ENCODE results near the gene KIF1B. TPM values are rescaled to one million over a fixed set of nuclear protein-coding genes. Genes with fewer than 3 reads are reported as not detected.

Gene KIF1B
- total RNA-seq, 1 experiment from 2014 or later: 57.7 TPM

- Histone ChIP-seq H3K23ac (ENCODE audit: insufficient read length, low read depth, low read length) (no peak overlapping the region), H4K8ac (replicated peaks; ENCODE audit: insufficient read length, low read depth, low read length) (no peak overlapping the region), H3K4me2 (ENCODE audit: insufficient read depth, insufficient read length, low read length) (no peak overlapping the region), H3K23me2 (ENCODE audit: insufficient read length, low read depth, low read length, poor library complexity, severe bottlenecking) (no peaks in the 10 kb centered on the region), H3K56ac (ENCODE audit: insufficient read length, low read depth, low read length) (no peak overlapping the region), H3K14ac (ENCODE audit: insufficient read depth, low read length) (no peak overlapping the region), H2AK5ac (ENCODE audit: insufficient read length, low read length) (no peak overlapping the region), H4K5ac (ENCODE audit: insufficient read length, low read depth, low read length) (no peak overlapping the region), H2BK20ac (ENCODE audit: low read depth, low read length, poor library complexity, severe bottlenecking) (no peak overlapping the region), H4K20me1 (ENCODE audit: control insufficient read depth, insufficient read depth, insufficient read length) (no peaks in the 10 kb centered on the region), H3K9ac (ENCODE audit: extremely low read depth, insufficient read length, low read length) (no peak overlapping the region), H3K4me1 (ENCODE audit: insufficient read depth, low read length) (no peaks in the 10 kb centered on the region), H2BK120ac (ENCODE audit: low read depth, low read length, poor library complexity, severe bottlenecking) (no peak overlapping the region), H2BK12ac (ENCODE audit: insufficient read length, low read depth, low read length) (no peak overlapping the region), H3K79me1 (ENCODE audit: insufficient read depth, low read depth, low read length, poor library complexity, severe bottlenecking) (no peaks in the 10 kb centered on the region), H3K18ac (ENCODE audit: insufficient read length, low read depth, low read length) (no peak overlapping the region), H2BK15ac (ENCODE audit: low read depth, low read length) (no peak overlapping the region), H4K91ac (ENCODE audit: insufficient read length, low read depth, low read length) (no peak overlapping the region), H3K79me2 (ENCODE audit: insufficient read depth, low read length) (no peaks in the 10 kb centered on the region), H3K27me3 (ENCODE audit: insufficient read depth, low read length) (no peaks in the 10 kb centered on the region), H2BK5ac (ENCODE audit: insufficient read length, low read length) (no peak overlapping the region), H3K27ac (ENCODE audit: insufficient read length, low read depth, low read length) (no peak overlapping the region), H3K9me3 (ENCODE audit: control insufficient read depth, low read depth, low read length) (no peaks in the 10 kb centered on the region), H3T11ph (ENCODE audit: low read length) (no peak overlapping the region), H3K4ac (ENCODE audit: low read depth, low read length) (no peak overlapping the region), H2AFZ (ENCODE audit: low read length) (no peak overlapping the region)
- no peaks in the 10 kb centered on the region for H3K4me1 Mint-ChIP-seq
- peaks cover 5 to 38% (median 36%) of the 10 kb centered on the region in 3 experiments; a peak in 5 of 7 replicates for H3K36me3 Mint-ChIP-seq (ENCODE audit: insufficient read depth in 1 of 3, low read depth in 3 of 3)
- WGBS (ENCODE audit: extremely low coverage, insufficient read length, low lambda C conversion rate): no CpG with 5 or more reads among the region's 3 CpGs
- H3K4me3 Mint-ChIP-seq: no peak overlapping the region
- no peak for DNase-seq
- H3K9me3 Mint-ChIP-seq: no peaks in the 10 kb centered on the region
- H3K27ac Mint-ChIP-seq: no peak overlapping the region
- H3K27me3 Mint-ChIP-seq (ENCODE audit: low read depth): no peaks in the 10 kb centered on the region
- TF ChIP-seq, protein P1, sequence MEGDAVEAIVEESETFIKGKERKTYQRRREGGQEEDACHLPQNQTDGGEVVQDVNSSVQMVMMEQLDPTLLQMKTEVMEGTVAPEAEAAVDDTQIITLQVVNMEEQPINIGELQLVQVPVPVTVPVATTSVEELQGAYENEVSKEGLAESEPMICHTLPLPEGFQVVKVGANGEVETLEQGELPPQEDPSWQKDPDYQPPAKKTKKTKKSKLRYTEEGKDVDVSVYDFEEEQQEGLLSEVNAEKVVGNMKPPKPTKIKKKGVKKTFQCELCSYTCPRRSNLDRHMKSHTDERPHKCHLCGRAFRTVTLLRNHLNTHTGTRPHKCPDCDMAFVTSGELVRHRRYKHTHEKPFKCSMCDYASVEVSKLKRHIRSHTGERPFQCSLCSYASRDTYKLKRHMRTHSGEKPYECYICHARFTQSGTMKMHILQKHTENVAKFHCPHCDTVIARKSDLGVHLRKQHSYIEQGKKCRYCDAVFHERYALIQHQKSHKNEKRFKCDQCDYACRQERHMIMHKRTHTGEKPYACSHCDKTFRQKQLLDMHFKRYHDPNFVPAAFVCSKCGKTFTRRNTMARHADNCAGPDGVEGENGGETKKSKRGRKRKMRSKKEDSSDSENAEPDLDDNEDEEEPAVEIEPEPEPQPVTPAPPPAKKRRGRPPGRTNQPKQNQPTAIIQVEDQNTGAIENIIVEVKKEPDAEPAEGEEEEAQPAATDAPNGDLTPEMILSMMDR (conservative IDR thresholded peaks at IDR 0.05): no peak
Measured at GRCh38 chr1:10286244-10286643, 75.9 kb downstream of the KIF1B start.
